ENCODE measurements around the gene BOD1L1. TPM values are rescaled to one million over a fixed set of nuclear protein-coding genes. Genes with fewer than 3 reads are reported as not detected.

The BOD1L1 gene
- 24.9 and 28.1 TPM in 2 replicates for total RNA-seq (2014; rRNA removed; shearing (Covaris generic))
- polyA plus RNA-seq (2015; cell fraction: cytosol; rRNA removed): 18.3 and 27.3 TPM in 2 replicates
- 84.4 and 87.6 TPM in 2 replicates for polyA plus RNA-seq (2015; cell fraction: nucleus; rRNA removed)

DNA sequence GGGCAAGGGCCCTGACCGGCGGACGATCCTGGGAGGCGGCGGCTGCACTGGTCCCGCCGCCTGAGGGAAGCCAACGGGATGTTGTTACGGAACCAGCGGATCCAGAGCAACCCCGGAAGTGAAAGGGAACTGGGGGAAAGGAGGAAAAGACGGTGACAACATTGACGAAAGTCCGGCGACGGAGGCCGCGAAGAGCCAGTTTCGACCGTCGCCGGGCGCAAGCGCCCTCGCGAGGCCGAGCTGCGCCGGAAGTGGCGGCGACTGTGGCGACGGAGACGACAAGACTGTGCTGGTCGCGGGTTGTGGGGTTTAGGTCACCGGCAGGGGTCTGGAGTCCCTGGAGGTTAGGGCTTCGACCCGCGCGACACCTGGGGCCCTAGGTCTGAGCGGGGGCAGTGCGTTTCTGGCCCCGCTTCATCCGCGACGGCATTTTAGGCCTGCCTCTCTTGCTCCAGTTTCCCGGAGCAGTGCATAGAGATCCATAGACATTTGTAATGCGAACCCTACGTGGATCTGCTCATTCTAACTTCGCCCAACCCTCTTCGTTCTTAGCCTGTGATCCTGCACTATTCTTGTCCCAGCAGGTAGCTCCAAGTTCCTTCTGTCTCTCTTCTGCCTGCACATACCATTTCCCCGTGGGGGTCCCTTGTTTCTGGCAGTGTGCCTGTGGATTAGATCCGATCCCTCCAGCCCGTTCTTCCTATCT lies at the start of gene BOD1L1:
BOD1L1 (minus strand) TSS at position 120 of the 706 bp plus-strand sequence. CDS start 138 bp downstream, outside the sequence.
- DNase-seq (ENCODE audit: low read depth): peak; percentile 92

DNA sequence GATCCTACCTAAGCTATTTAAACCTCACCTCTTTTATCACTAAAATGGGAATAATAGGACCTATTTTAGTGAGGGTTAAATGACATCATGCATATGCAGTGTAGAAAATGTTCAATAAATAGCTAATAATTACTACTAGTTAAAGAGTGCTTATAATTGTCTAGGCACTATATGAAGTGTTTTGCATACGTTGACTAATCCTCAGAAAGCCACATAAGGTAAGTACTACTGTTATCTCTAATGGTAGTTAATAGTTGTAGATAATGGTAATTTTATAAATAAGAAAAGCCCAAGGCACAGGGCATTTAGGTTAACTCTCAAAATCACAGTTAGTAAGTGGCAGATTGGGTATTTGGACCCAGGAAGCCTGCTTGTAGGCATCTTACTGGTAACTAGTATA lies 47.4 kb upstream of the BOD1L1 start:
- no peak for DNase-seq (ENCODE audit: low read depth)

DNA sequence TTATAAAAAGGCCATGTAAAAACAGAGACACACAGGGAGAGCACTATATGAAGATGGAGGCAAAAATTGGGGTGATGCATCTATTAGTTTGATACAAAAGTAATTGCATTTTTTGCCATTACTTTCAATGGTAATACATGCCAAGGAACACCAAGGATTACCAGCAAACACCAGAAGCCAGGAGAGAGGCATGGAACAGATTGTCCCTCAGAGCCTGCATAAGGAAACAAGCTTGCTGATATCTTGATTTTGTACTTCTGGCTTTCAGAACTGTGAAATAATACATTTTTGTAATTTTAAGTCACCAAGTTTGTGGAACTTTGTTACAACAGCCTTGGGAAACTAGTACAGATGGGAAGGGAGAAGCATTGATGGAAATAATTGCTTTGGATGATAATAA lies 45.6 kb upstream of the BOD1L1 start:
- DNase-seq (ENCODE audit: low read depth): no peak

DNA sequence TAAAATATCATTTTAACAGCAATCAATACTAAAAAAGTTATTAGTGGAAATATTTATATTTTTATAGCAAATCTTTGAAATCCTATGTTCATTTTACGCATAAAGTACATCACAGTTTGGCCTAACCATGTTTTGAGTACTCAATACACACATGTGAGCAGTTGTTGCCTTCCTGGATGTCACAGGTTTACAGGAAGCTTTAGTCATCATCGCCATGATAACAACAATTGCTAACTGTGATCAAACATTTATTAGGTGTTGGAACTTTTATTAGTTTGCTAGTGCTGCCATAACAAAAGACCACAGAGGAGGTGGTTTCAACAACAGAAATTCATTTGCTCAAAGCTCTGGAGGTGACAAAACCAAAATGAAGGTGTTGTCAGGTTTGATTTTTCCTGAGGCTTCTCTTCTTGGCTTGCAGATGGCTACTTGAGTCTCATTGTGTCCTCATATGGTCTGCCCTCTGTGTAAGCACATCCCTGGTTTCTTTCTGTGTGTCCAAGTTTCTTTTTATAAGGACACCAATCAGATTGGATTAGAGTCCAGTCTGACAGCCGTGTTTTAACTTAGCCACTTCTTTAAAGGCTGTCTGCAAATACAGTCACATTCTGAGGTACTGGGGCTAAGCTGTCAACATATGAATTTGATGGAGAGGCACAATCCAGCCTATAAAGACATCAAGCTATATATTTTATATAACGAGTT lies 43.1 kb upstream of the BOD1L1 start:
- no peak for DNase-seq (ENCODE audit: low read depth)

DNA sequence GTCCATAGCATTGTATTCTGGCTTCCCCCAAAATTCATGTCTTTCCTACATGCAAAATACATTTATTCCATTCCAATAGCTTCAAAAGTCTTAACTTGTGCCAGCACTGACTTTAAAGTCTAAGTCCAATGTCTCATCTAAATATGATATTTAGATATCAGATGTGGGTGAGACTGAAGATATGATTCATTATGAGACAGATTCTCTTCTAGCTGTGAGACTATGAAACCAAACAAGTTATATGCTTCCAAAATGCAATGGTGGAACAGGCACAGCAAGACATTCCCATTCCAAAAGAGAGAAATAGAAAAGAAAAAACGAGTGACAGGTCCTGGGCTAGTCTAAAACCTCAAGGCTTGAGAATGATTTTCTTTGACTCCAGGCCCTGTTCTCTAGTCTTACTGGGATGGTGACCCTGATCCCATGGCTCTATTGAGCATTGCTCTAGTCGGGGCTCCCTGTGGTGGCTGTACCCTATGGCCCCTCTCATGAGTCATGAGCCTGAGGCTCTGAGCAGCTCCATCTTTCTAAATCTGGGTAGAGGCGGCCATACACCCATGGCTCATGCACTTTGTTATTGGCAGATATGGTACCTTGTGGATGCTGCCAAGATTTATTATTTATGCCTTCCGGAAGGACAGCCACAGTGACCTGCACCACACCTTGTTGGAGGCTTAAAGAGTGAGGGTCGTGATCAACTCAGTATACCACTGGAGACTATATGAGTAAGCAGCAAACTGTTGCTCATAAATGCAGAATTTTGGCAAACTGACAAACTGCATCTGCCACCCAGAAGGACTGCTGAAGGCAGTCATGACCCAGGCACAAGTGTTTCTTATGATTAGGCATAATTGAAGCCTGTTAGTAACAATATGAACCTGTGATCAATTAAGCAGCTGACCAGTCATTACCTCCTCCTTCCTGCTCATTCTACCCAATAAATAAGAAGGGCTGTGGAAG lies 38.5 kb upstream of the BOD1L1 start:
- DNase-seq (ENCODE audit: low read depth): no peak

DNA sequence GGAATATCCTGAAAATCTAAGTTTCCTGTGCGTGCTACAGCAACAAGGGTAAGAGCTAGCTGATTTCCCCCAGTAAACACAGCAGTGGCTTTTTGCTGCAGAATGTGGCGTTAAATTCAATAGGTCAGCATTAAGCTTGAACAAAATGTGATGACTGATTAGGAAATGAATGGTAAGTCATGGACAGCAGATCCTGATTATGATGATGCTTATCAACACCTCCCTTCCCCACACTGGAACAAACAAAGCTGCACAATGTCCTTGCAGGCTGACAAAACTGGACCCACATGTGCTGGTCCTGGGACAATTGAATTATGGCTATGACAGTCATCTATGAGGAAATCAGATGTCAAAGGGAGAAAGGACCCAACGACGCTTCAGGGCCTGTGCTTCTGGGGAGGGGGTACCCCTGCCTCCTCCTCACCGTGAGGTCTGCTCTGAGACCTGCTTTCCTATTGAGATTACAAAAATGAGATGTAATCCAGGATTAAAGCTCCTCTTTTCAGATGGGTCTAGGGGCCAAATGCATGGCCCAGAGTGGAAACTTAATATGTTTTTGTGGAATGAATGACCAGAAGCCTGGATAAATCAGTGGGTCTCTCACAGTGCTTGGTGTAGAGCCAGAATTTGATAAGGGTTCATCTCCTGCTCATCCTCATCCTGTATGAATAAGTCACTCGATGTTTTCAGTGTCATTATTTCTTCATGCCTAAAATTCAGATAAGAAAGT lies 32.0 kb upstream of the BOD1L1 start:
- DNase-seq (ENCODE audit: low read depth): no peak

DNA sequence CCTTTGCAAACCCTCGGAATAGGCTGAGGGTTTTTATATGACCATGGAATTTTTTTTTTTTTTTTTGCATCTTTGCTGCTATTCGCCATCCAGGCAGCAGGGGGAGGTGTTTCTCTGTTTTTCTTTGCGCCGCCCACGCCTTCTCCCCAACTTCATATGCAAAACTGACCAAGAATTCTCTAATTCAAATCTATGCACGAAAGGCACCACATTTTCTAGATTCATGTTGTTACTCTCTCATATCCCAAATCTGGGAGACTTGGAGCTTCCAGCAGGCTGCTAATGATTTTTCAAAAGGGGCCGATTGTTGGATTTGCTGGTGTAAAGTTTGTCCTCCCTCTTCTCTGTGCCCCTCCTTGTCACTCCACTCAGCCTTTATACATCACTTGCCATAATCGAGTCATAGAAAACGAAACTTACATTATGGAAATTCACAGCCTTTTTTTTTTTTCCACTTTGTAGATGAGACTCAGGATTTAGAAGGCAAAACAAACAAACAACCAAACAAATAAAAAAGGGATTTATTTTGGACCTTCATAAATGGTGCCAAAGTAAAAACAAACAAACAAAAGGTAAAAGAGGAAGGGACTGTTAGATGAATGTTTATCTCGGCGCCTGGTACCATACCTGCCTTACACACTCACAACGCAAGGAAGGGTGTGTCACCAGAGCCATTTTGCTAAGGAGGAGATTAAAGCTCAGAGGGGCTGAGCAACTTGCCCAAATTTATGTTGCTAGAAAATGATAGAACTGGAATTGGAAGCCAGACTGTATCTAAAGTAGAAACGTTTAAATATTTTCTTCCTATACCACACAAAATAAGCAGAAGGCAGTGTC lies 29.3 kb upstream of the BOD1L1 start:
- DNase-seq (ENCODE audit: low read depth): peak; percentile 87

DNA sequence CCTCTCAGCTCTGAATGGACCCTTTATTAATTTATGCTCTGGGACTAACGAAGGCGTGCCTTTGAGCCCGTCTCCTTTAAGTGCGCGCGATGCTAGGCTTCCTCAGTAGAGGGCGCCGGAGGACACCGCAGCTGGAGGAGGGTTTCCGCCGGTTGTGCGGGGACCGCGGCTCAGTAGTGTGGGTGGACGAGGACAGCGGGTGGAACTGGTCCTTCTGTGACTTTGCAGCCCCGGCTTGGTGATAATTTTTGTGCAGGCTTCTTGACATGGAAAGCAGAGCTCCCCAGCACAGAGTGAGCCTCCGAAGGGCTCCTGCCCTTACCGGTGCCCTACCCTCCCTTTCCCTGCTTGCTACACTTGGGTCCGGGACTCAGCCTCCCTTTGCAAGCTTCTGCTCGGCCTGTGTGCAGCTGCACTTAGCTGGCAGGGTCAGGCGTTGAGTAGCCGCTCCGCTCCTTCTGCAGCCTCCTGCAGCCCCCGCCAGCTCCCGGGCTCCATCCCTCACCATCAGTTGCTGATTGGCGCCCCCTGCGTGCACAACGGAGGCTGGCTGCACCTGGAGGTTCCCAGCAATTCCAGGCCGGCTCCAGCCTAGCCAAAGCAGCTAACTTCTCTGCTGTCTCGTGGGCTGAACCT lies 26.8 kb upstream of the BOD1L1 start:
- DNase-seq (ENCODE audit: low read depth): peak; percentile 69

DNA sequence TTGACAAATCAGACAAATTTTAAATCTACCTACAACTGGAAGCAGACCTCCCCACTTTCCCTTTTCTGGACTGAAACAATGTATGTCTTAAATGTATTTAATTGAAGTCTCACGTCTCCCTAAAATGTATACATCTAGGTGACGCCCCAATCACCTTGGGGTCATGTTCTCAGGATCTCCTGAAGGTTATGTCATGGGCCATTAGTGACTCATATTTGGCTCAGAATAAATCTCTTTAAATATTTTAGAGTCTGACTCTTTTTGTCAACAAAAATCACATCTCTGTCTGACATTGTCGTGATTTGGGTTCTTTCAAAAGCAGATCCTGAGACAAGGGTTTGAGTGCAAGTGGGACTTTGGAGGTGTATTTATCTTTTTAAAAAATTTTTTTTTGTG lies 26.2 kb upstream of the BOD1L1 start:
- no peak for DNase-seq (ENCODE audit: low read depth)

DNA sequence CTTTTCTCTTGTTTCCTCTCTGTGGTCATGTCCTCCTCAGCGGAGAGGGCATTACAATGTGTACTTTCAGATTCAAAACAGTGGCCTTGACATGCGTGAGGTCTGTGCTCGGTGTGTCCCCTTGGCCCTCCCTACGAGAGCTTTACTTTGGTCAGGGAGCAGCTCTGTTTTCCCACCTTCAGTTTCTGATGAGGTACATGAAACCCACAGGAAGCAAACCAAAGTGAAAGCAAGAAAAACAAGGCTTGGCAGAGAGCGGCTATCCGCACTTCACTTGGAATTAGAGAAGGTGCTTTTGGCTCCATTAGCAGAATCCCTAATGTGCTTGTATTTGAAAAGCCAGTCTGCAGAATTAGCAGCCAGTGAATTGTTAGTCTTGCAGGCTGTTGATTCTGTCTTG lies 19.5 kb upstream of the BOD1L1 start:
- no peak for DNase-seq (ENCODE audit: low read depth)

DNA sequence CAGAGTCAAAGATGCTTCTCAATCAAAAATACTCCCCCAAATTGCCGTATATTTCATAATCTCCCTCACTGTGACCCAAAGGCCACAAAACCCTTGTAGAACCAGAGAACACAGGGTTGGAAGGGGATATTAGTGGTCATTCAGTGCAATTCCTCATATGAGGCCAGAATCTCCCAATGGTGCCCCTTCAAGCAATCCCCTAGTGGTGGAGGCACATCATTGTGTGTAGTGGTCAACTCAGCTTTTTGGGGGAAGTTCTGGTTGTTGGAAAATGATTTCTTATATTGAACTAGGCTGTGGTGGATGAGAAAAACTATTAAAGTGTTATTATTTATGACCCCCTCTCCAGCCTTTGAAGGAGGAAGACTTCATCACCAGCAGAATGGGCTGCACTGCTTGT lies 17.6 kb upstream of the BOD1L1 start:
- DNase-seq (ENCODE audit: low read depth): no peak

DNA sequence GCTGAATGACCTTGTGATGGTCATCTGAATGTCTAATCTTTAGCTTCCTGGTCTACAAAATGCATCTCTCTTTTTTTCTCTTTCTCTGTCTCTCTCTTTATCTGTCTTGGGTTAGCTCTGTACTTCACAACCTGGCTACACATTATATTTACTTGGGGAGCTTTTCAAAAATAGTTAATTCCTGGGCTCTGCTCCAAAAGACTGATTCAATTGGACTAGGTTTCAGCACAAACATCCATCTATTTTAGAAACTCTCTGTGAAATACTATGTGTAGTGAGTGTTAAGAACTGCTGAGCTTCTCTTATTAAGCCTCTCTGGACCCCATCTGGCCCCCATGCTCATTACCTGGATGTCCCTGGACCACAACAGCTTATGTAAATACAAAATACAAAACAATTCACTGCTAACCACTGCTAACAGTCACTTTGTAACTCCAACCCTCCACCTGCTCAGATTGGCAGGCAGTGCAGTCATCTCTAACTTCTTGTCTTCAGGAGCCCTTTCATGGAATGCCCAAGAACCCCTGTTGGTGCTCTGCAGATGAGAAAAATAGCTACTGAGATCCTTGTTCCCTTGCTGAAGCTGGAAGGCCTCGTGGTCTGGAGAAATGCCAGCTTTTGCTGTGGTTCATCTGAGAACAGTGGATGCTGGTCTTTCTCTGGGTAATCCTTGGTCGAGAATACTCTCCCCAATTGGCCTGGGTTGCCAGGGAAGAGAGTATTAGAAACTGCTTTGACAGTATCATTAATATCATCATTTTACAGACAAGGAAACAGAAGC lies 14.8 kb upstream of the BOD1L1 start:
- DNase-seq (ENCODE audit: low read depth): peak; percentile 46

DNA sequence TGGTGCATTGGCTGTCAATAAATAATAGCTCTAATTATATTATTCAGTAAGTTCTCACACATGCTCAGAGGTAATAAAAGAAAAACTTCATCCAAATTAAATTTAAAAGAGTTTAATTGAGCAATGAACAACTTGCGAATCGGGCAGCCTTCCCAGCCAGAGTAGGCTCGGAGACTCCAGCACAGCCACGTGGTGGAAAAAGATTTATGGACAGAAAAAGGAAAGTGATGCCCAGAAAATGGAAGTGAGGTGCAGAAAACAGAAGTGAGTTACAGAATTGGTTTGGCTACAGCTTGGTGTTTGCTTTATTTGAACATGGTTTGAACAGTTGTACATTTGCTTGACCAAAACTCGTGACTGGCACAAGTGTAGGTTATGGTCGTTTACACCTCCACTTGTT lies 13.6 kb upstream of the BOD1L1 start:
- no peak for DNase-seq (ENCODE audit: low read depth)

DNA sequence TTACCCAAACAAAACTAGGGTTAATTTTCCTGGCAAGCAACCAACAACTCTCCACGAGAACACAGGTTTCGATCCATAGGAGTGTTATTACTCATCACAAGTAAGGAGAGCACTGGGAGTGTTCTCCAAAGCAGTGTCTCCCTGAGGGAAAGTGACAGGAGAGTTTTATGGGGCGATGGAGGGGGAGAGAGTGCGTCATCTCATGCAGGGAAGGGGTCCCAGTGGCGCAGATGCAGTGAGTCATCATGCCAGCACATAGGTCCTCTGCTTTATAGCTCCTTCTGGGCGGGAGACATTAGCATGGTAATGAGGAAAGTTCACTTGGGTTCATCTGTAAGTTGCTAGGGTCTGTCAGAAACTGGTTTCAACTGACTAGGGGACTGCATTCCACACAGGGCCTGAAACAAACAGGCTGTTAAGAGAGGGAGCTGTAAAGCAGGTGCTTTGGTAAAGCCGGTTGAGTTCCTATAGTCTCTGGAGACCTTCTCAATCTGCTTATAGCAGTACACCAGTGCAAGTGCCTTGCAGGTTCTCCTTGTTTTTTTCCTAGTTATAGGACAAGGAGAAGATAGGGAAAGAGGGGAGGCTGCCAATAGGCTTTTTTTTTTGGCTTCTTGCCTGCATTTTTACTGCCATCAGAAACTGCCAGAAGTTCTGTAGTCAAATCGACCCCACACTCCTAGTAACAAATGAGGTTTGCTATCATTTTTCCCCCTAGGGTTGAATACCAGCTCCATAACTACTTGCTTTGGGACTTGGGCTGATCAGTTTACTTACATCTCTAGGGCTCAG lies 12.8 kb upstream of the BOD1L1 start:
- DNase-seq (ENCODE audit: low read depth): peak; percentile 97

DNA sequence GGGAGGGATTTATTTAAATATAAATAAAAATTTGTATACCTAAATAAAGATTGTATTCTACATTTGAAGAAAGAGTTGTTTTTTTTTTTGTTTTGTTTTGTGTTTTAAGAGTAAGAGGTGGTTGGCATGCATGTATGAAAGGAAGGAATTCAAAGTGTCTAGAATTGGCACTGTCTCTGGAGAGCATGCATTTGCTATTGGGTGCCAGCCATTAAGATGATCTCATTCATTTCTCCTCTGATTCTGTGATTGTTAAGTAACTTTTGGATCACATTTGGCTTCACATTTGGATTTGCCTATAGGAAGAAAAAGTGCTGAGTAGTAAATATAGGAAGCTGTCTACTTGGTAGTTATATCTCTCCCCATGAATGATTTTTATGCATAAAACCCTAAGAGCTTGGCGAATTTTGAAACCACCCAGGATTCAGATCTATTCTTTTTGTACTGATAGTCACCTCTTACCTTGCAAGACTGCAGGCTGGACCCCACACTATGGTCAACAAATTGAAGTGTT lies 7.8 kb upstream of the BOD1L1 start:
- DNase-seq (ENCODE audit: low read depth): no peak

DNA sequence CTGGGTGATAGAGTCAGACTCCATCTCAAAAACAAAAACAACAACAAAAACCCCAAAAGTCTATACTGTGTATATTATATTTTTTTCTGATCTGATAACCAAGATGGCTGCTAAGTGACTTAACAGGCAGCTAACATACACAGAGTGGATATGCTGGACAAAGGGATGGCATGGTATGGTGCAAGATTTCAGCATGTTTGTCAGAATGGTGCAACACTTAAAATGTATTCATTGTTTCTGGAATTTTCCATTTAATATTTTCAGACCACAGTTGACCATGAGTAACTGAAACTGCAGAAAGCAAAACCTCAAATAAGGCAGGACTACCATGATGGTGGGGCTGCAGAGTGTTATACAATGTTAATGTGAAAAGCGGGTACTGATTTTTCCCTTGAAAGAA lies 6.1 kb upstream of the BOD1L1 start:
- no peak for DNase-seq (ENCODE audit: low read depth)

DNA sequence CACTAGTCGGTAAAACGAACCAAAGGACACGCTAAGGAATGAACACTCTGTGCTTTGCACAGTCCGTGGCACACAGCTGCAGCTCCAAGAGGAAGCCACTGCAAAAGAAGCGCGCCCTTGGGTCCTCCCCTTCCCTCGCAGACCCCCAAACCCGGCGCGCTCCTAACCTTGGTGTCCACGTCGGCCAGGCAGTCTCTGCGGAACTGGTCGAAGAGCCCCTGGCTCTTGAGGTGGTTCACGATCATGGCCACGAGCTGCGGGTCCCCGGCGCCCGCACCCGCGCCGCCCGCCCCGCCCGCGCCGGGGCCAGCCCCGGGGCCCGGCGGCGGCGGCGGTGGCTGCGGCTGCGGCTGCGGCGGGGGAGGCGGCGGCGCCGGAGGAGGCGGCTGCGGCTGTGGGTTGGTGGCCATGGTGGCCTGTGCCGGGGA lies 333 bp downstream of the BOD1L1 start:
- DNase-seq (ENCODE audit: low read depth): no peak

Data from HT1080 (cell line).